ENCODE results near the gene OVAAL. TPM values are rescaled to one million over a fixed set of nuclear protein-coding genes. Genes with fewer than 3 reads are reported as not detected.

OVAAL gene
- total and polyA plus RNA-seq, 10 of the 15 experiments (the other 5 are each of a cell fraction or from before 2014, with no cell fraction given), result 0.04 to 0.33 (median 0.06) TPM; not detected in 7

DNA sequence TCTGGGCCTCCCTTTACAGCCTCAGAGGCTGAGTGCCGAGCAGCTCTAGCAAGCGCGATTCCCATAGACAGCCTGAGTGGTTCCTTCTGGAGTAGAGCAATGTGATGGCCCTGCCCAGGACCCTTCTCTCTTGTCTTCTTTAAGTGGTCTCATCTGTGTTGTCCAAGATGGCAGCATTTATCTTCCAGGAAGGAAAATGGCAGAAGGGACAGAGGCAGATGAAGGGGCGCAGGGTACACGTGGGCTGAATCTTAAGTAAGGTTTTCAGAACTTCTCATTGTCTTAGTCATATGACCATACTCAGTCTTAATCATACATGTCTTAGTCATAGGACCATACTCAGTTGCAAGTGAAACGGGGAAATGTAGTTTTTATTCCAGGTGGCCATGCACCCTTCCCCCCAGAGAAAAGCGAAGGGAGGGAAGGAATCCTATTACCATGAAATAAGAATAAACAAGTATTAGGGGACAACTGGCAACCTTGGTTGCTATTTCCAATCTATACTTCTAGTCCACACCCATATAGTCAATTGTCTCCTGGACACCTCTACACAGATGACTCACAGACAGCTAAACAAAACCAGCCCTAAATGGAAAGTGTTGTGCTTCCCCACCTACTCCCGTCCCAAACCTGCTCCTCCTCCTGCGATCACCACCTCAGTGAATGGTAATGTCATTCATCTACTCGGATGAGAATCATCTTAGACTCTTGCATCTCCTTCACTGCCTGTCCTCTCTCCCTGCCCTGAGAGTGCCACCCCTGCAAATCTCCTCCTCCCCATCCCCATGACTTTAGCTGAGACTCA, 13.3 kb downstream of the OVAAL start:
- intact Hi-C loops (cut with micrococcal nuclease; ENCODE audit: unreplicated experiment), result no loop called here
- Histone ChIP-seq H3K9ac (ENCODE audit: control insufficient read depth, insufficient read depth, low read length) (no peak overlapping the region), H2AFZ (ENCODE audit: control insufficient read depth, low read depth, low read length) (no peak overlapping the region), H3K4me1 (ENCODE audit: control insufficient read depth, insufficient read depth, low read length) (no peaks in the 10 kb centered on the region), H3K79me2 (ENCODE audit: control insufficient read depth, insufficient read depth, low read length) (no peaks in the 10 kb centered on the region), H3K27ac (ENCODE audit: control insufficient read depth, insufficient read depth) (no peak overlapping the region), H4K20me1 (ENCODE audit: control insufficient read depth, insufficient read depth) (no peaks in the 10 kb centered on the region), H3K27me3 (replicated peaks in 1 of 2; ENCODE audit: control insufficient read depth in 2 of 2, insufficient read depth in 2 of 2, low read length in 1 of 2) (no peaks in the 10 kb centered on the region; a peak in 1 of 4 replicates), H3K4me2 (ENCODE audit: control insufficient read depth, insufficient read depth) (no peak overlapping the region), H3K4me3 (no peak overlapping the region), H3K9me3 (replicated peaks; ENCODE audit: control insufficient read depth, insufficient read depth, low read length) (no peaks in the 10 kb centered on the region), H3K36me3 (ENCODE audit: control insufficient read depth in 2 of 2, insufficient read depth in 2 of 2, low read length in 1 of 2) (no peaks in the 10 kb centered on the region)
- ATAC-seq (peak; percentile 49), FAIRE-seq (no peak), DNase-seq (ENCODE audit: low read depth, low spot score) (no peak)
- 41% methylated on average over 10 of the region's 10 CpGs for WGBS (ENCODE audit: insufficient coverage, insufficient replicate concordance, low lambda C conversion rate, missing lambda C conversion rate)
- RAD21 ChIA-PET (ENCODE audit: unreplicated experiment), result no interaction called here
- POLR2A ChIA-PET, result no interaction called here
- CTCF ChIA-PET, result no interaction called here
- no TSS peak for BruUV-seq (replicated peaks)
- TF ChIP-seq YY1 (IDR thresholded peaks at IDR 0.05; ENCODE audit: low read depth, low read length) (peak; percentile 48; the same call in 1 of the 2 replicates), BRCA1 (IDR thresholded peaks at IDR 0.05; ENCODE audit: low read depth, low read length) (no peak)
- SMC1A ChIA-PET (ENCODE audit: uncharacterized antibody, unreplicated experiment), result no interaction called here
- in situ Hi-C loops (cut with MboI), result no loop called here

DNA sequence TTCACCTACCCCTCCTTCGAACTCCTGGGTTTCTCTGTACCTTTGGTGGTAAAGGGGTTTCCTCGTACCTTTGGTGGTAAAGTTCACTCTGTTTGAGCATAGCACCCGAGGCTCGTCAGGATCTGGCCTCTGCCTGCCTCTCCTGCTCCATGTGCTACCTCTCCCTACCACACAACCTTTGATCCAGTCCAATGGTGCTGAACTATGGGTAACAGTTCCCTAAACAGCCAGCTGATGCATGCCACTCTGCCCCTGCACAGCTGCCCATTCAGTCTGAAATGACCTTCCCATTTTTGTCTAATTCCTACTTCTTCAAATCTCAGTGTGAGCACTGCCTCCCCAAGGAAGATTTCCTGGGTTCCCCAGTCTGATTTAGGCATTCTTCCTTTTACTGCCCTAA, 14.0 kb downstream of the OVAAL start:
- ChIA-PET RAD21 (ENCODE audit: unreplicated experiment) (no interaction called here), POLR2A (interaction anchor here (0.6 kb wide), 1 partner anchor 37 kb away, joined by 3 read pairs; no protein-coding TSS in a partner anchor), SMC1A (ENCODE audit: uncharacterized antibody, unreplicated experiment) (interaction anchor here (0.6 kb wide), 1 partner anchor 55 kb away, joined by 3 read pairs; no protein-coding TSS in a partner anchor), CTCF (no interaction called here)
- DNase-seq (ENCODE audit: low read depth, low spot score), result no peak
- Histone ChIP-seq H3K27ac (ENCODE audit: control insufficient read depth, insufficient read depth) (no peak overlapping the region), H4K20me1 (ENCODE audit: control insufficient read depth, insufficient read depth) (no peaks in the 10 kb centered on the region), H3K4me2 (ENCODE audit: control insufficient read depth, insufficient read depth) (no peak overlapping the region), H3K4me1 (ENCODE audit: control insufficient read depth, insufficient read depth, low read length) (no peaks in the 10 kb centered on the region), H3K9ac (ENCODE audit: control insufficient read depth, insufficient read depth, low read length) (no peak overlapping the region), H3K79me2 (ENCODE audit: control insufficient read depth, insufficient read depth, low read length) (no peaks in the 10 kb centered on the region), H3K36me3 (ENCODE audit: control insufficient read depth in 2 of 2, insufficient read depth in 2 of 2, low read length in 1 of 2) (no peaks in the 10 kb centered on the region), H3K9me3 (replicated peaks; ENCODE audit: control insufficient read depth, insufficient read depth, low read length) (no peaks in the 10 kb centered on the region), H3K4me3 (no peak overlapping the region), H2AFZ (ENCODE audit: control insufficient read depth, low read depth, low read length) (no peak overlapping the region), H3K27me3 (replicated peaks in 1 of 2; ENCODE audit: control insufficient read depth in 2 of 2, insufficient read depth in 2 of 2, low read length in 1 of 2) (no peaks in the 10 kb centered on the region; a peak in 1 of 4 replicates)
- TF ChIP-seq CHD2 (IDR thresholded peaks at IDR 0.05; ENCODE audit: borderline replicate concordance, low read depth, low read length) (no peak), CEBPB (IDR thresholded peaks at IDR 0.05; ENCODE audit: borderline replicate concordance in 1 of 2, low read depth in 2 of 2, low read length in 2 of 2) (no peak), NR2C1 (IDR thresholded peaks at IDR 0.05) (no peak)
- intact Hi-C loops (cut with micrococcal nuclease; ENCODE audit: unreplicated experiment) (no loop called here), in situ Hi-C loops (cut with MboI) (no loop called here)
- 14% methylated on average over 4 of the region's 4 CpGs for WGBS (ENCODE audit: insufficient coverage, insufficient replicate concordance, low lambda C conversion rate, missing lambda C conversion rate)
- ATAC-seq, result no peak
- no peak for FAIRE-seq
- BruUV-seq (replicated peaks), result no TSS peak
